H1 (cell line): Measurements from ENCODE around the gene CBR3. TPM values are rescaled to one million over a fixed set of nuclear protein-coding genes. Genes with fewer than 3 reads are reported as not detected.

Source experiments
- CTCF ChIA-PET: fragments of 300-600 bp; sonication (Branson Sonifier 250); formaldehyde crosslinking; loops from one replicate; lab custom pipeline; 2021; ENCODE audit not compliant: partially characterized antibody; lab: Charles Lee
- POLR2A ChIA-PET: fragments of 300-600 bp; sonication (Branson Sonifier 250); formaldehyde crosslinking; loops from one replicate; lab custom pipeline; 2021; ENCODE audit warnings: inconsistent platforms; ENCODE audit not compliant: partially characterized antibody; lab: Charles Lee
- DNase-seq, 2 experiments: peaks; one replicate each; pipeline versions ENCODE4 v3.0.0 to v3.0.0-alpha.2; 2010 to 2022; ENCODE audit warnings: low spot score in 2 of 2, low read depth in 1 of 2, mixed read lengths in 1 of 2
- FAIRE-seq: peaks from 2 replicates; lab custom pipeline; 2011; peaks lifted over from hg19 to GRCh38; lab: Jason Lieb, UNC
- H2AFZ ChIP-seq: 2 replicates; pipeline ENCODE4 v1.8.1; 2012; ENCODE audit warnings: low read length, inconsistent platforms
- H2AK5ac ChIP-seq: 2 replicates; pipeline ENCODE4 v1.6.1; 2013; ENCODE audit warnings: low read depth, low read length
- H2BK120ac ChIP-seq: replicated peaks from 2 replicates; pipeline ENCODE3; 2013; ENCODE audit warnings: low read depth, low read length, inconsistent platforms
- H2BK12ac ChIP-seq: 2 replicates; pipeline ENCODE4 v1.6.1; 2013; ENCODE audit warnings: low read depth, low read length
- H2BK15ac ChIP-seq: 2 replicates; pipeline ENCODE4 v1.6.1; 2013; ENCODE audit warnings: low read length
- H2BK20ac ChIP-seq: 2 replicates; pipeline ENCODE4 v1.6.1; 2013; ENCODE audit warnings: low read length
- H2BK5ac ChIP-seq: 2 replicates; pipeline ENCODE4 v1.6.1; 2013; ENCODE audit warnings: low read depth, low read length
- H3K14ac ChIP-seq: 2 replicates; pipeline ENCODE4 v1.6.1; 2013; ENCODE audit warnings: inconsistent platforms; ENCODE audit not compliant: insufficient read length
- H3K18ac ChIP-seq: 2 replicates; pipeline ENCODE4 v1.6.1; 2013; ENCODE audit warnings: low read length; ENCODE audit errors: extremely low read depth
- H3K23ac ChIP-seq: 2 replicates; pipeline ENCODE4 v1.6.1; 2013; ENCODE audit warnings: inconsistent platforms; ENCODE audit not compliant: insufficient read length
- H3K23me2 ChIP-seq: 2 replicates; pipeline ENCODE4 v1.6.1; 2013; ENCODE audit warnings: low read depth, low read length
- H3K27ac ChIP-seq: 2 replicates; pipeline ENCODE4 v1.6.1; 2011; ENCODE audit warnings: low read depth, low read length, inconsistent platforms
- H3K27me3 ChIP-seq, 4 experiments: replicated peaks in 1 of 4; 1 replicate in 1 of 4; 2 replicates in 3 of 4; pipeline versions ENCODE4 v1.6.1 to v1.8.1; 2011 to 2013; ENCODE audit warnings: low read length in 3 of 4, mild to moderate bottlenecking in 3 of 4, inconsistent platforms in 2 of 4, mixed read lengths in 2 of 4, moderate library complexity in 1 of 4; ENCODE audit not compliant: control insufficient read depth in 3 of 4, insufficient read depth in 3 of 4; ENCODE audit errors: extremely low read depth in 1 of 4
- H3K36me3 ChIP-seq, 4 experiments: 2 replicates each; pipeline versions ENCODE4 v1.6.1 to v1.8.1; 2011 to 2013; ENCODE audit warnings: mild to moderate bottlenecking in 4 of 4, low read length in 3 of 4, moderate library complexity in 2 of 4, control low read depth in 1 of 4, inconsistent platforms in 1 of 4; ENCODE audit not compliant: insufficient read depth in 4 of 4, control insufficient read depth in 2 of 4
- H3K4ac ChIP-seq: replicated peaks from 2 replicates; pipeline ENCODE3; 2013; ENCODE audit warnings: low read length, low read depth, mixed read lengths, inconsistent platforms; ENCODE audit not compliant: insufficient read length
- H3K4me1 ChIP-seq, 4 experiments: replicated peaks in 1 of 4; 1 replicate in 1 of 4; 2 replicates in 3 of 4; pipeline versions ENCODE4 v1.6.1 to v1.8.1; 2011 to 2013; ENCODE audit warnings: low read length in 3 of 4, inconsistent platforms in 2 of 4, mixed read lengths in 1 of 4; ENCODE audit not compliant: insufficient read depth in 4 of 4, control insufficient read depth in 3 of 4
- H3K4me2 ChIP-seq, 2 experiments: 2 replicates each; pipeline versions ENCODE4 v1.6.1 to v1.8.1; 2011 to 2013; ENCODE audit warnings: low read depth in 2 of 2, low read length in 2 of 2, control low read depth in 1 of 2, inconsistent platforms in 1 of 2, mild to moderate bottlenecking in 1 of 2; ENCODE audit not compliant: insufficient read depth in 1 of 2
- H3K4me3 ChIP-seq, 4 experiments: fragments of 200-600, 300-600 bp in 1 of 4; sonication (generic), shearing (Covaris generic), sonication (Bioruptor Twin) in 1 of 4; 2 replicates each; pipeline versions ENCODE4 v1.5.1 to v1.8.1; 2011 to 2016; ENCODE audit warnings: low read length in 4 of 4, low read depth in 3 of 4, control low read depth in 2 of 4, inconsistent platforms in 2 of 4, mild to moderate bottlenecking in 2 of 4, mixed read lengths in 1 of 4, moderate library complexity in 1 of 4; ENCODE audit not compliant: insufficient read depth in 2 of 4; ENCODE audit errors: extremely low read depth in 1 of 4
- H3K56ac ChIP-seq: replicated peaks from 2 replicates; pipeline ENCODE3; 2013; ENCODE audit warnings: low read depth, mild to moderate bottlenecking, mixed read lengths, low read length, inconsistent platforms; ENCODE audit not compliant: insufficient read length
- H3K79me1 ChIP-seq: 2 replicates; pipeline ENCODE4 v1.6.1; 2013; ENCODE audit warnings: low read depth, low read length, control low read depth
- H3K79me2 ChIP-seq, 2 experiments: 2 replicates each; pipeline versions ENCODE4 v1.6.1 to v1.8.1; 2012 to 2013; ENCODE audit warnings: low read length in 2 of 2, mild to moderate bottlenecking in 2 of 2, inconsistent platforms in 1 of 2; ENCODE audit not compliant: insufficient read depth in 2 of 2, control insufficient read depth in 1 of 2
- H3K9ac ChIP-seq, 4 experiments: replicated peaks in 1 of 4; 1 replicate in 1 of 4; 2 replicates in 3 of 4; pipeline versions ENCODE4 v1.6.1 to v1.8.1; 2011 to 2013; ENCODE audit warnings: low read depth in 3 of 4, low read length in 3 of 4, control low read depth in 2 of 4, mild to moderate bottlenecking in 2 of 4, moderate library complexity in 2 of 4, inconsistent platforms in 1 of 4; ENCODE audit errors: extremely low read depth in 1 of 4
- H3K9me3 ChIP-seq, 2 experiments: 2 replicates each; pipeline versions ENCODE4 v1.6.1 to v1.8.1; 2012 to 2013; ENCODE audit warnings: mild to moderate bottlenecking in 2 of 2, moderate library complexity in 2 of 2, control low read depth in 1 of 2, inconsistent platforms in 1 of 2, low read depth in 1 of 2, low read length in 1 of 2, mixed read lengths in 1 of 2; ENCODE audit not compliant: insufficient read depth in 2 of 2
- H4K20me1 ChIP-seq, 2 experiments: replicated peaks in 1 of 2; 2 replicates each; pipeline versions ENCODE3 to v1.8.1; 2011 to 2013; ENCODE audit warnings: inconsistent platforms in 2 of 2, low read length in 2 of 2, mild to moderate bottlenecking in 1 of 2; ENCODE audit not compliant: insufficient read depth in 2 of 2, control insufficient read depth in 1 of 2
- H4K5ac ChIP-seq: 2 replicates; pipeline ENCODE4 v1.6.1; 2013; ENCODE audit warnings: low read length, low read depth, mixed read lengths, inconsistent platforms; ENCODE audit not compliant: insufficient read length
- H4K8ac ChIP-seq: 2 replicates; pipeline ENCODE4 v1.8.0; 2013; ENCODE audit warnings: mild to moderate bottlenecking, moderate library complexity, low read length, inconsistent platforms; ENCODE audit not compliant: insufficient read depth; ENCODE audit errors: extremely low read depth
- H4K91ac ChIP-seq: replicated peaks from 2 replicates; pipeline ENCODE3; 2013; ENCODE audit warnings: low read length, mixed read lengths, inconsistent platforms; ENCODE audit not compliant: insufficient read length
- CEBPB ChIP-seq: IDR thresholded peaks from 2 replicates; pipeline ENCODE4 v1.6.1; 2012; ENCODE audit warnings: low read depth, low read length
- EZH2 ChIP-seq: fragments of 200-600 bp; sonication (generic); IDR thresholded peaks from 2 replicates; pipeline ENCODE4 v1.7.1; 2012; ENCODE audit warnings: low read depth, mild to moderate bottlenecking, moderate library complexity, low read length, inconsistent platforms; ENCODE audit not compliant: severe bottlenecking
- GTF2F1 ChIP-seq: IDR thresholded peaks from 2 replicates; pipeline ENCODE4 v1.6.1; 2012; ENCODE audit warnings: low read depth, low read length, improper control_type of control experiment, borderline replicate concordance
- KDM1A ChIP-seq: fragments of 200-600, 300-600 bp; sonication (generic); IDR thresholded peaks from 2 replicates; pipeline ENCODE4 v1.7.1; 2016; ENCODE audit warnings: mild to moderate bottlenecking, low read length, borderline replicate concordance
- KDM5A ChIP-seq: fragments of 200-600 bp; IDR thresholded peaks from 2 replicates; pipeline ENCODE4 v1.7.1; 2012; ENCODE audit warnings: mild to moderate bottlenecking, low read length, inconsistent platforms, mixed read lengths
- NANOG ChIP-seq: IDR thresholded peaks from 2 replicates; pipeline ENCODE4 v1.6.1; 2011; ENCODE audit warnings: low read length, low read depth, mild to moderate bottlenecking, inconsistent platforms; ENCODE audit not compliant: insufficient read depth, poor library complexity, severe bottlenecking
- NRF1 ChIP-seq: IDR thresholded peaks from 2 replicates; pipeline ENCODE4 v1.6.1; 2011; ENCODE audit warnings: mild to moderate bottlenecking, low read depth, low read length, improper control_type of control experiment
- PHF8 ChIP-seq: fragments of 200-600 bp; sonication (generic); conservative IDR thresholded peaks from 2 replicates; pipeline ENCODE4 v1.7.1; 2012; ENCODE audit warnings: low read depth, mild to moderate bottlenecking, inconsistent platforms, low read length, moderate library complexity
- SIN3A ChIP-seq, 2 experiments: IDR thresholded peaks in 1 of 2; conservative IDR thresholded peaks in 1 of 2; 2 replicates each; pipeline ENCODE4 v1.6.1; 2011 to 2012; ENCODE audit warnings: low read length in 2 of 2, improper control_type of control experiment in 1 of 2, low read depth in 1 of 2, mild to moderate bottlenecking in 1 of 2
- WGBS, 2 experiments: shearing (Covaris generic) in 1 of 2; methylation state at CpG; one replicate each; pipeline versions ENCODE4 v1.1.6 to v1.1.7; 2013 to 2015; ENCODE audit warnings: low lambda C conversion rate in 2 of 2, mixed read lengths in 2 of 2, inconsistent platforms in 1 of 2, low coverage in 1 of 2, missing lambda C conversion rate in 1 of 2; ENCODE audit not compliant: insufficient replicate concordance in 2 of 2, insufficient coverage in 1 of 2, insufficient read length in 1 of 2; ENCODE audit errors: extremely low coverage in 1 of 2, missing lambda C conversion rate in 1 of 2; 5-methylcytosine and 5-hydroxymethylcytosine counted together
- polyA plus RNA-seq, 7 experiments: library from polyadenylated mRNA; depleted of rRNA in 3 of 7; stranded (reverse) in 5 of 7; unstranded in 2 of 7; fragments of >200 nt in 5 of 7; fragments of 200-250 nt in 2 of 7; gene quantifications; 1 replicate in 5 of 7; 2 replicates in 1 of 7; 4 replicates in 1 of 7; pipeline versions ENCODE4 v1.2.1 to v1.2.3, GENCODE V29; 2011 to 2013; ENCODE audit warnings: missing spikeins in 2 of 7, mixed read lengths in 2 of 7
- total RNA-seq: library from RNA; stranded (reverse); fragmentation: NEBNext Ultra II Directional; extraction: Animal tissue kit (Norgen Biotek cat#: 25700); gene quantifications from 2 replicates; pipeline ENCODE4 v1.2.1, GENCODE V29; 2021

Gene CBR3
- total and polyA plus RNA-seq, 2 of the 8 experiments (the other 6 are each of a cell fraction or from before 2014, with no cell fraction given): 1.2 to 4.3 TPM

GRCh38 chr21:36115138-36115730 lies 19.6 kb upstream of the CBR3 start:
- Histone ChIP-seq H3K27me3 (no peaks in the 10 kb centered on the region), H4K91ac (no peak overlapping the region), H4K5ac (no peak overlapping the region), H3K4me1 (peaks cover 0 to 10% (median 5%) of the 10 kb centered on the region in 4 experiments; a peak in 6 of 7 replicates), H3K9ac (no peak overlapping the region), H3K56ac (no peak overlapping the region), H3K4me2 (no peak overlapping the region), H3K4ac (no peak overlapping the region), H3K27ac (no peak overlapping the region), H2AFZ (no peak overlapping the region), H3K79me2 (no peaks in the 10 kb centered on the region), H3K4me3 (no peak overlapping the region), H3K79me1 (no peaks in the 10 kb centered on the region), H2BK20ac (no peak overlapping the region), H3K9me3 (peaks cover 3 to 8% of the 10 kb centered on the region in 2 experiments; a peak in 1 of 4 replicates), H2BK120ac (no peak overlapping the region), H2BK15ac (no peak overlapping the region), H3K23me2 (no peaks in the 10 kb centered on the region; the same call in 1 of the 2 replicates), H3K18ac (no peak overlapping the region), H2BK12ac (no peak overlapping the region), H3K14ac (no peak overlapping the region), H3K23ac (no peak overlapping the region), H3K36me3 (peaks cover 3 to 9% (median 6%) of the 10 kb centered on the region in 4 experiments; a peak in 6 of 8 replicates), H2AK5ac (no peak overlapping the region), H2BK5ac (no peak overlapping the region), H4K8ac (no peak overlapping the region), H4K20me1 (no peaks in the 10 kb centered on the region)
- no peak for DNase-seq
- WGBS, 2 experiments: 91% methylated on average over 4 of the region's 6 CpGs; no CpG with 5 or more reads in 1 of the 2 experiments
- CTCF ChIA-PET: interaction anchor here (1.1 to 5.7 kb wide), 4 partner anchors 10 to 79 kb away, joined by 3 to 35 read pairs (median 4); no protein-coding TSS in a partner anchor
- TF ChIP-seq KDM5A (no peak), EZH2 (no peak), NRF1 (no peak), CEBPB (no peak), KDM1A (no peak), NANOG (no peak), PHF8 (no peak), SIN3A (conservative IDR thresholded peaks at IDR 0.05 in 1 of 2, IDR thresholded peaks at IDR 0.05 in 1 of 2; ENCODE audit: low read depth in 1 of 2, low read length in 2 of 2) (no peak), GTF2F1 (no peak)
- FAIRE-seq: no peak
- POLR2A ChIA-PET: interaction anchor here (1.4 to 2.7 kb wide), 2 partner anchors 15 to 22 kb away, joined by 3 to 9 read pairs; no protein-coding TSS in a partner anchor
